ENCODE results near the gene AATF. TPM values are rescaled to one million over a fixed set of nuclear protein-coding genes. Genes with fewer than 3 reads are reported as not detected.

Gene AATF
- total and polyA plus RNA-seq, 2 of the 8 experiments (the other 6 are each of a cell fraction or from before 2014, with no cell fraction given) = 20.1 to 62.8 TPM

DNA sequence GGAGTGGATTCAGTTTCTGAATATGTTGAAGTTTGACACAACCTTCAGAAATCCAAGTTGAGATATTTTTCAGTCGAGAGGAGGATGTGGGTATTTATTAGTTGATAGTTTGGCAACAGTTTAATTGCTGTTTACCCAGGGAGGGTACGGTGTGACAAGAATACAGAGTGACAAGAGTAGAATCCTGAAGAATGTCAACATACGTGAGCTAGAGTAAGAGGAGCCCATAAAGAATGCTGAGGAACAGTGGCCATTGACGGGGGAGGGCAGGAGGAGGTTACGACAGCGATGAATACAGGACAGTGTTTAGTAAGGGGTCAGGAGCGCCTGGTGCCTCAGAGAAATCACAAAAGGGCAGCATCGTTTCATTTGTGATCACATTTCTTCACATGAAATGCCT lies 76.5 kb downstream of the AATF start (continued):
- TF ChIP-seq, protein P1, sequence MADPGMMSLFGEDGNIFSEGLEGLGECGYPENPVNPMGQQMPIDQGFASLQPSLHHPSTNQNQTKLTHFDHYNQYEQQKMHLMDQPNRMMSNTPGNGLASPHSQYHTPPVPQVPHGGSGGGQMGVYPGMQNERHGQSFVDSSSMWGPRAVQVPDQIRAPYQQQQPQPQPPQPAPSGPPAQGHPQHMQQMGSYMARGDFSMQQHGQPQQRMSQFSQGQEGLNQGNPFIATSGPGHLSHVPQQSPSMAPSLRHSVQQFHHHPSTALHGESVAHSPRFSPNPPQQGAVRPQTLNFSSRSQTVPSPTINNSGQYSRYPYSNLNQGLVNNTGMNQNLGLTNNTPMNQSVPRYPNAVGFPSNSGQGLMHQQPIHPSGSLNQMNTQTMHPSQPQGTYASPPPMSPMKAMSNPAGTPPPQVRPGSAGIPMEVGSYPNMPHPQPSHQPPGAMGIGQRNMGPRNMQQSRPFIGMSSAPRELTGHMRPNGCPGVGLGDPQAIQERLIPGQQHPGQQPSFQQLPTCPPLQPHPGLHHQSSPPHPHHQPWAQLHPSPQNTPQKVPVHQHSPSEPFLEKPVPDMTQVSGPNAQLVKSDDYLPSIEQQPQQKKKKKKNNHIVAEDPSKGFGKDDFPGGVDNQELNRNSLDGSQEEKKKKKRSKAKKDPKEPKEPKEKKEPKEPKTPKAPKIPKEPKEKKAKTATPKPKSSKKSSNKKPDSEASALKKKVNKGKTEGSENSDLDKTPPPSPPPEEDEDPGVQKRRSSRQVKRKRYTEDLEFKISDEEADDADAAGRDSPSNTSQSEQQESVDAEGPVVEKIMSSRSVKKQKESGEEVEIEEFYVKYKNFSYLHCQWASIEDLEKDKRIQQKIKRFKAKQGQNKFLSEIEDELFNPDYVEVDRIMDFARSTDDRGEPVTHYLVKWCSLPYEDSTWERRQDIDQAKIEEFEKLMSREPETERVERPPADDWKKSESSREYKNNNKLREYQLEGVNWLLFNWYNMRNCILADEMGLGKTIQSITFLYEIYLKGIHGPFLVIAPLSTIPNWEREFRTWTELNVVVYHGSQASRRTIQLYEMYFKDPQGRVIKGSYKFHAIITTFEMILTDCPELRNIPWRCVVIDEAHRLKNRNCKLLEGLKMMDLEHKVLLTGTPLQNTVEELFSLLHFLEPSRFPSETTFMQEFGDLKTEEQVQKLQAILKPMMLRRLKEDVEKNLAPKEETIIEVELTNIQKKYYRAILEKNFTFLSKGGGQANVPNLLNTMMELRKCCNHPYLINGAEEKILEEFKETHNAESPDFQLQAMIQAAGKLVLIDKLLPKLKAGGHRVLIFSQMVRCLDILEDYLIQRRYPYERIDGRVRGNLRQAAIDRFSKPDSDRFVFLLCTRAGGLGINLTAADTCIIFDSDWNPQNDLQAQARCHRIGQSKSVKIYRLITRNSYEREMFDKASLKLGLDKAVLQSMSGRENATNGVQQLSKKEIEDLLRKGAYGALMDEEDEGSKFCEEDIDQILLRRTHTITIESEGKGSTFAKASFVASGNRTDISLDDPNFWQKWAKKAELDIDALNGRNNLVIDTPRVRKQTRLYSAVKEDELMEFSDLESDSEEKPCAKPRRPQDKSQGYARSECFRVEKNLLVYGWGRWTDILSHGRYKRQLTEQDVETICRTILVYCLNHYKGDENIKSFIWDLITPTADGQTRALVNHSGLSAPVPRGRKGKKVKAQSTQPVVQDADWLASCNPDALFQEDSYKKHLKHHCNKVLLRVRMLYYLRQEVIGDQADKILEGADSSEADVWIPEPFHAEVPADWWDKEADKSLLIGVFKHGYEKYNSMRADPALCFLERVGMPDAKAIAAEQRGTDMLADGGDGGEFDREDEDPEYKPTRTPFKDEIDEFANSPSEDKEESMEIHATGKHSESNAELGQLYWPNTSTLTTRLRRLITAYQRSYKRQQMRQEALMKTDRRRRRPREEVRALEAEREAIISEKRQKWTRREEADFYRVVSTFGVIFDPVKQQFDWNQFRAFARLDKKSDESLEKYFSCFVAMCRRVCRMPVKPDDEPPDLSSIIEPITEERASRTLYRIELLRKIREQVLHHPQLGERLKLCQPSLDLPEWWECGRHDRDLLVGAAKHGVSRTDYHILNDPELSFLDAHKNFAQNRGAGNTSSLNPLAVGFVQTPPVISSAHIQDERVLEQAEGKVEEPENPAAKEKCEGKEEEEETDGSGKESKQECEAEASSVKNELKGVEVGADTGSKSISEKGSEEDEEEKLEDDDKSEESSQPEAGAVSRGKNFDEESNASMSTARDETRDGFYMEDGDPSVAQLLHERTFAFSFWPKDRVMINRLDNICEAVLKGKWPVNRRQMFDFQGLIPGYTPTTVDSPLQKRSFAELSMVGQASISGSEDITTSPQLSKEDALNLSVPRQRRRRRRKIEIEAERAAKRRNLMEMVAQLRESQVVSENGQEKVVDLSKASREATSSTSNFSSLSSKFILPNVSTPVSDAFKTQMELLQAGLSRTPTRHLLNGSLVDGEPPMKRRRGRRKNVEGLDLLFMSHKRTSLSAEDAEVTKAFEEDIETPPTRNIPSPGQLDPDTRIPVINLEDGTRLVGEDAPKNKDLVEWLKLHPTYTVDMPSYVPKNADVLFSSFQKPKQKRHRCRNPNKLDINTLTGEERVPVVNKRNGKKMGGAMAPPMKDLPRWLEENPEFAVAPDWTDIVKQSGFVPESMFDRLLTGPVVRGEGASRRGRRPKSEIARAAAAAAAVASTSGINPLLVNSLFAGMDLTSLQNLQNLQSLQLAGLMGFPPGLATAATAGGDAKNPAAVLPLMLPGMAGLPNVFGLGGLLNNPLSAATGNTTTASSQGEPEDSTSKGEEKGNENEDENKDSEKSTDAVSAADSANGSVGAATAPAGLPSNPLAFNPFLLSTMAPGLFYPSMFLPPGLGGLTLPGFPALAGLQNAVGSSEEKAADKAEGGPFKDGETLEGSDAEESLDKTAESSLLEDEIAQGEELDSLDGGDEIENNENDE (IDR thresholded peaks at IDR 0.05; ENCODE audit: insufficient replicate concordance, low read length) = no peak
- TF ChIP-seq RAD21 (IDR thresholded peaks at IDR 0.05 in 1 of 2, conservative IDR thresholded peaks at IDR 0.05 in 1 of 2; ENCODE audit: low read depth in 2 of 2, low read length in 2 of 2) (no peak), NRF1 (IDR thresholded peaks at IDR 0.05; ENCODE audit: low read depth, low read length) (no peak), RXRA (IDR thresholded peaks at IDR 0.05; ENCODE audit: insufficient read depth, low read depth, low read length) (no peak), YY1 (IDR thresholded peaks at IDR 0.05; ENCODE audit: low read depth, low read length) (no peak), CHD2 (IDR thresholded peaks at IDR 0.05; ENCODE audit: low read length) (no peak), POLR2AphosphoS5 (IDR thresholded peaks at IDR 0.05; ENCODE audit: low read depth, low read length) (no peak), TEAD4 (IDR thresholded peaks at IDR 0.05; ENCODE audit: low read depth, low read length) (no peak)
- TF ChIP-seq, protein P2, sequence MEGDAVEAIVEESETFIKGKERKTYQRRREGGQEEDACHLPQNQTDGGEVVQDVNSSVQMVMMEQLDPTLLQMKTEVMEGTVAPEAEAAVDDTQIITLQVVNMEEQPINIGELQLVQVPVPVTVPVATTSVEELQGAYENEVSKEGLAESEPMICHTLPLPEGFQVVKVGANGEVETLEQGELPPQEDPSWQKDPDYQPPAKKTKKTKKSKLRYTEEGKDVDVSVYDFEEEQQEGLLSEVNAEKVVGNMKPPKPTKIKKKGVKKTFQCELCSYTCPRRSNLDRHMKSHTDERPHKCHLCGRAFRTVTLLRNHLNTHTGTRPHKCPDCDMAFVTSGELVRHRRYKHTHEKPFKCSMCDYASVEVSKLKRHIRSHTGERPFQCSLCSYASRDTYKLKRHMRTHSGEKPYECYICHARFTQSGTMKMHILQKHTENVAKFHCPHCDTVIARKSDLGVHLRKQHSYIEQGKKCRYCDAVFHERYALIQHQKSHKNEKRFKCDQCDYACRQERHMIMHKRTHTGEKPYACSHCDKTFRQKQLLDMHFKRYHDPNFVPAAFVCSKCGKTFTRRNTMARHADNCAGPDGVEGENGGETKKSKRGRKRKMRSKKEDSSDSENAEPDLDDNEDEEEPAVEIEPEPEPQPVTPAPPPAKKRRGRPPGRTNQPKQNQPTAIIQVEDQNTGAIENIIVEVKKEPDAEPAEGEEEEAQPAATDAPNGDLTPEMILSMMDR (IDR thresholded peaks at IDR 0.05; ENCODE audit: control extremely low read depth in 1 of 3, insufficient read depth in 1 of 3, low read depth in 1 of 3, low read length in 3 of 3) = no peak

Measured in H1 (cell line).